GM23338 (cell line): ENCODE data around the gene PRSS33. TPM values are rescaled to one million over a fixed set of nuclear protein-coding genes. Genes with fewer than 3 reads are reported as not detected.

ENCODE experiments used
- ATAC-seq: fragments of 200-7000 bp; cut with Tn5 transposase; 3 replicates; pipeline ENCODE4 v1.9.1; 2020
- DNase-seq: peaks from one replicate; pipeline ENCODE4 v3.0.0-alpha.2; 2015; ENCODE audit warnings: low spot score
- H2AFZ ChIP-seq: fragments of 200-600 bp; sonication (generic); 2 replicates; pipeline ENCODE4 v1.8.0; 2016; ENCODE audit warnings: antibody characterized with exemption, mild to moderate bottlenecking, moderate library complexity
- H3F3A ChIP-seq: fragments of 200-600 bp; sonication (generic); replicated peaks from 2 replicates; pipeline ENCODE4 v1.8.0; 2017; ENCODE audit warnings: antibody characterized with exemption, mixed run types, low read depth
- H3K27ac ChIP-seq: fragments of 200-600 bp; sonication (generic); 2 replicates; pipeline ENCODE4 v1.6.1; 2016; ENCODE audit warnings: low read depth
- H3K27me3 ChIP-seq: fragments of 200-600 bp; sonication (generic); 2 replicates; pipeline ENCODE4 v1.8.0; 2016; ENCODE audit warnings: mild to moderate bottlenecking, mixed run types, moderate library complexity; ENCODE audit not compliant: insufficient read depth
- H3K36me3 ChIP-seq: fragments of 200-600 bp; sonication (generic); 2 replicates; pipeline ENCODE4 v1.8.0; 2016; ENCODE audit warnings: mild to moderate bottlenecking; ENCODE audit not compliant: insufficient read depth
- H3K4me1 ChIP-seq: fragments of 200-600 bp; sonication (generic); 2 replicates; pipeline ENCODE4 v1.8.0; 2016; ENCODE audit warnings: mild to moderate bottlenecking, moderate library complexity; ENCODE audit not compliant: insufficient read depth
- H3K4me2 ChIP-seq: fragments of 200-600 bp; sonication (generic); 2 replicates; pipeline ENCODE4 v1.7.1; 2017; ENCODE audit warnings: mixed run types
- H3K4me3 ChIP-seq: fragments of 200-600 bp; sonication (generic); 2 replicates; pipeline ENCODE4 v1.6.1; 2016; ENCODE audit warnings: mixed run types
- H3K79me2 ChIP-seq: fragments of 200-600 bp; sonication (generic); replicated peaks from 2 replicates; pipeline ENCODE4 v1.8.0; 2017; ENCODE audit warnings: mild to moderate bottlenecking; ENCODE audit not compliant: insufficient read depth
- H3K9me2 ChIP-seq: fragments of 200-600 bp; sonication (generic); 2 replicates; pipeline ENCODE4 v1.8.0; 2017; ENCODE audit not compliant: insufficient read depth
- H4K20me1 ChIP-seq: fragments of 200-600 bp; sonication (generic); replicated peaks from 2 replicates; pipeline ENCODE4 v1.8.0; 2017; ENCODE audit warnings: mild to moderate bottlenecking; ENCODE audit not compliant: insufficient read depth
- H3K27ac Mint-ChIP-seq: 2 replicates; pipeline ENCODE4 v1.8.0; 2020; ENCODE audit warnings: inconsistent platforms, mild to moderate bottlenecking, moderate library complexity, mixed read lengths
- H3K27me3 Mint-ChIP-seq: 3 replicates; pipeline ENCODE4 v1.8.0; 2022; ENCODE audit warnings: low read depth, mild to moderate bottlenecking, moderate library complexity, mixed read lengths, inconsistent platforms; ENCODE audit not compliant: insufficient read depth, poor library complexity
- H3K36me3 Mint-ChIP-seq: 3 replicates; pipeline ENCODE4 v1.8.0; 2021; ENCODE audit warnings: low read depth, mild to moderate bottlenecking, inconsistent platforms, moderate library complexity, mixed read lengths
- H3K4me1 Mint-ChIP-seq: 3 replicates; pipeline ENCODE4 v1.8.0; 2020; ENCODE audit warnings: mild to moderate bottlenecking, inconsistent platforms, mixed read lengths
- H3K4me3 Mint-ChIP-seq: 3 replicates; pipeline ENCODE4 v1.8.0; 2021; ENCODE audit warnings: moderate library complexity, mild to moderate bottlenecking, inconsistent platforms, mixed read lengths
- H3K9me3 Mint-ChIP-seq: 3 replicates; pipeline ENCODE4 v1.8.0; 2020; ENCODE audit warnings: moderate library complexity, mild to moderate bottlenecking, inconsistent platforms, mixed read lengths
- CREB1 ChIP-seq: fragments of 250-450 bp; sonication (Bioruptor Pico); IDR thresholded peaks from 2 replicates; pipeline ENCODE4 v1.5.0; 2020; ENCODE audit warnings: low read depth, mild to moderate bottlenecking, moderate library complexity
- ETS1 ChIP-seq: IDR thresholded peaks from 2 replicates; pipeline ENCODE4 v1.6.1; 2016; ENCODE audit warnings: antibody characterized with exemption
- EZH2 ChIP-seq: fragments of 200-600 bp; sonication (generic); IDR thresholded peaks from one replicate; pipeline ENCODE4 v1.8.0; 2017; ENCODE audit warnings: antibody characterized with exemption, mild to moderate bottlenecking, low read depth; ENCODE audit not compliant: unreplicated experiment
- EZH2phosphoT487 ChIP-seq: fragments of 200-600 bp; sonication (generic); IDR thresholded peaks from one replicate; pipeline ENCODE4 v1.8.1; 2018; ENCODE audit warnings: antibody characterized with exemption; ENCODE audit not compliant: unreplicated experiment
- JUNB ChIP-seq: IDR thresholded peaks from one replicate; pipeline ENCODE4 v1.6.1; 2016; ENCODE audit warnings: antibody characterized with exemption; ENCODE audit not compliant: unreplicated experiment
- POLR2AphosphoS5 ChIP-seq: IDR thresholded peaks from 2 replicates; pipeline ENCODE4 v1.6.1; 2016; ENCODE audit warnings: antibody characterized with exemption, low read depth
- ZNF114 ChIP-seq: fragments of 250-450 bp; sonication (Bioruptor Pico); IDR thresholded peaks from 2 replicates; pipeline ENCODE4 v1.5.0; 2020; ENCODE audit warnings: mild to moderate bottlenecking, moderate library complexity
- ZNF331 ChIP-seq: fragments of 250-450 bp; sonication (Bioruptor Pico); IDR thresholded peaks from 2 replicates; pipeline ENCODE4 v1.5.0; 2020; ENCODE audit warnings: low read depth, mild to moderate bottlenecking, moderate library complexity
- ZNF462 ChIP-seq: fragments of 250-450 bp; sonication (Bioruptor Pico); IDR thresholded peaks from 2 replicates; pipeline ENCODE4 v1.5.0; 2020; ENCODE audit warnings: mild to moderate bottlenecking, moderate library complexity
- polyA plus RNA-seq: library from polyadenylated mRNA; unstranded; fragments of >200 nt; fragmentation: Nextera tagmentation; extraction: Ambion mirVana; gene quantifications from 2 replicates; pipeline ENCODE4 v1.2.1, GENCODE V29; 2016
- total RNA-seq: library from RNA; depleted of rRNA; stranded (reverse); fragments of >200 nt; shearing (Covaris generic); gene quantifications from 2 replicates; pipeline ENCODE4 v1.2.3, GENCODE V29; 2014
- TF ChIP-seq, protein P1 (sequence below), 2 experiments: fragments of 200-600 bp in 1 of 2; sonication (generic) in 1 of 2; conservative IDR thresholded peaks; 2 replicates each; pipeline versions ENCODE4 v1.5.1 to v1.6.1; 2016 to 2017; ENCODE audit warnings: antibody characterized with exemption in 2 of 2, low read depth in 2 of 2, mild to moderate bottlenecking in 2 of 2, moderate library complexity in 1 of 2

Gene PRSS33
- total and polyA plus RNA-seq, 2 experiments from 2014 or later: 0.24 to 1.4 TPM

- TF ChIP-seq EZH2: no peak
- no peak for TF ChIP-seq ZNF331 (CRISPR knock-in tag)
- TF ChIP-seq, protein P1, sequence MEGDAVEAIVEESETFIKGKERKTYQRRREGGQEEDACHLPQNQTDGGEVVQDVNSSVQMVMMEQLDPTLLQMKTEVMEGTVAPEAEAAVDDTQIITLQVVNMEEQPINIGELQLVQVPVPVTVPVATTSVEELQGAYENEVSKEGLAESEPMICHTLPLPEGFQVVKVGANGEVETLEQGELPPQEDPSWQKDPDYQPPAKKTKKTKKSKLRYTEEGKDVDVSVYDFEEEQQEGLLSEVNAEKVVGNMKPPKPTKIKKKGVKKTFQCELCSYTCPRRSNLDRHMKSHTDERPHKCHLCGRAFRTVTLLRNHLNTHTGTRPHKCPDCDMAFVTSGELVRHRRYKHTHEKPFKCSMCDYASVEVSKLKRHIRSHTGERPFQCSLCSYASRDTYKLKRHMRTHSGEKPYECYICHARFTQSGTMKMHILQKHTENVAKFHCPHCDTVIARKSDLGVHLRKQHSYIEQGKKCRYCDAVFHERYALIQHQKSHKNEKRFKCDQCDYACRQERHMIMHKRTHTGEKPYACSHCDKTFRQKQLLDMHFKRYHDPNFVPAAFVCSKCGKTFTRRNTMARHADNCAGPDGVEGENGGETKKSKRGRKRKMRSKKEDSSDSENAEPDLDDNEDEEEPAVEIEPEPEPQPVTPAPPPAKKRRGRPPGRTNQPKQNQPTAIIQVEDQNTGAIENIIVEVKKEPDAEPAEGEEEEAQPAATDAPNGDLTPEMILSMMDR (conservative IDR thresholded peaks at IDR 0.05; ENCODE audit: low read depth in 2 of 2): no peak
- TF ChIP-seq POLR2AphosphoS5: no peak
- TF ChIP-seq JUNB: no peak
- TF ChIP-seq ZNF114 (CRISPR knock-in tag): no peak
- no peak for TF ChIP-seq ETS1
- no peaks in the 10 kb centered on the region for H3K36me3 Mint-ChIP-seq
- H4K20me1 ChIP-seq: no peaks in the 10 kb centered on the region
- H3K79me2 ChIP-seq: no peaks in the 10 kb centered on the region
- no peaks in the 10 kb centered on the region for H3F3A ChIP-seq
- H3K4me1 ChIP-seq: no peaks in the 10 kb centered on the region
- H3K4me1 Mint-ChIP-seq: no peaks in the 10 kb centered on the region; the same call in 2 of the 3 replicates
- no peak overlapping the region for H3K4me3 Mint-ChIP-seq
- no peak overlapping the region for H3K4me2 ChIP-seq
- H3K27me3 ChIP-seq: no peaks in the 10 kb centered on the region
- no peak overlapping the region for H3K27ac Mint-ChIP-seq
- H3K9me2 ChIP-seq: no peaks in the 10 kb centered on the region
- H3K27me3 Mint-ChIP-seq: peaks cover 7% of the 10 kb centered on the region
- DNase-seq (no peak), ATAC-seq (no peak)
- no peak overlapping the region for H3K4me3 ChIP-seq
- no peak overlapping the region for H3K27ac ChIP-seq
- H2AFZ ChIP-seq: no peak overlapping the region
- no peaks in the 10 kb centered on the region for H3K36me3 ChIP-seq
- peaks cover 8% of the 10 kb centered on the region; the same call in 2 of the 3 replicates for H3K9me3 Mint-ChIP-seq
These were observed 16.3 kb upstream of the PRSS33 start for GRCh38 chr16:2803545-2804195.

DNA sequence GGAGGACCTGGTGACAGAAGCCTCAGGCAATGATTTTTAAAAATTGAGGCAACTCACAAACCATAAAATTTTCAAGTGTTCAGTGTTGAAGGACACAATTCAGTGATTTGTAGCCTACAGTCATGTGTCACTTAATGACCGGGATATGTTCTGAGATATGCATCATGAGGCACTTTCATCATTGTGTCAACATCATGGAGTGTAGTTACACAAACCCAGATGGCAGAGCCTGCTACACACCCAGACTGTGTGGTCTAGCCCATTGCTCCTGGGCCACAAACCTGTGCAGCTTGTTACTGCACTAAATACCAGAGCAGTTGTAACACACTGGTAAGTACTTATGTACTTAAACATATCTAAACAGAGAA lies 12.5 kb upstream of the PRSS33 start:
- no peak overlapping the region for H3K4me2 ChIP-seq
- H3K4me1 ChIP-seq: no peaks in the 10 kb centered on the region
- no peaks in the 10 kb centered on the region for H3K27me3 ChIP-seq
- Mint-ChIP-seq H3K9me3 (peaks cover 8% of the 10 kb centered on the region; the same call in 2 of the 3 replicates), H3K4me3 (no peak overlapping the region), H3K27me3 (peaks cover 7% of the 10 kb centered on the region), H3K4me1 (no peaks in the 10 kb centered on the region), H3K36me3 (no peaks in the 10 kb centered on the region), H3K27ac (no peak overlapping the region)
- no peaks in the 10 kb centered on the region for H3K79me2 ChIP-seq
- H3K4me3 ChIP-seq: no peak overlapping the region
- H3K9me2 ChIP-seq: no peaks in the 10 kb centered on the region
- no peaks in the 10 kb centered on the region for H3K36me3 ChIP-seq
- no peak overlapping the region for H2AFZ ChIP-seq
- ATAC-seq: no peak
- no peaks in the 10 kb centered on the region for H3F3A ChIP-seq
- H3K27ac ChIP-seq: no peak overlapping the region
- no peak for DNase-seq
- H4K20me1 ChIP-seq: no peaks in the 10 kb centered on the region
- TF ChIP-seq, protein P1 (conservative IDR thresholded peaks at IDR 0.05; ENCODE audit: low read depth in 2 of 2): no peak
- no peak for TF ChIP-seq CREB1 (CRISPR knock-in tag)
- no peak for TF ChIP-seq EZH2
- no peak for TF ChIP-seq ZNF462 (CRISPR knock-in tag)
- TF ChIP-seq EZH2phosphoT487: no peak
